ENCODE measurements around the gene TTYH2. TPM values are rescaled to one million over a fixed set of nuclear protein-coding genes. Genes with fewer than 3 reads are reported as not detected.

TTYH2 gene
- polyA plus RNA-seq, 1 of the 3 experiments (the other 2 are of a cell fraction), result 16.1 TPM

- no peak overlapping the region for H2AFZ ChIP-seq (ENCODE audit: low read depth)
- no peaks in the 10 kb centered on the region for H3K9me3 ChIP-seq
- H3K79me2 ChIP-seq (ENCODE audit: insufficient read depth), result no peaks in the 10 kb centered on the region
- H4K20me1 ChIP-seq (ENCODE audit: insufficient read depth), result no peaks in the 10 kb centered on the region
- H3K4me2 ChIP-seq, result no peak overlapping the region
- H3K27ac ChIP-seq (ENCODE audit: low read depth in 2 of 2, low read length in 1 of 2), result no peak overlapping the region
- POLR2A ChIA-PET, result interaction anchor here (1.1 kb wide), 1 partner anchor 11 kb away, joined by 4 read pairs; the partner anchor contains the start of gene TTYH2
- no peaks in the 10 kb centered on the region for H3F3A ChIP-seq (replicated peaks; ENCODE audit: insufficient read depth)
- CTCF ChIA-PET, result interaction anchor here (1.1 to 1.7 kb wide), 3 partner anchors 13 to 24 kb away, joined by 3 to 7 read pairs (median 3); no protein-coding TSS in a partner anchor
- DNase-seq, result no peak
- H3K9me2 ChIP-seq, result no peaks in the 10 kb centered on the region
- no peaks in the 10 kb centered on the region for H3K36me3 ChIP-seq (replicated peaks in 1 of 2; ENCODE audit: control insufficient read depth in 1 of 2, insufficient read depth in 2 of 2, low read length in 1 of 2)
- no peaks in the 10 kb centered on the region for H3K4me1 ChIP-seq (ENCODE audit: control insufficient read depth in 1 of 2, insufficient read depth in 2 of 2, low read depth in 1 of 2, low read length in 1 of 2)
- H3K9ac ChIP-seq, result no peak overlapping the region
- TF ChIP-seq RCOR1 (IDR thresholded peaks at IDR 0.05; ENCODE audit: low read length) (no peak), GATA2 (CRISPR knock-in tag; IDR thresholded peaks at IDR 0.05) (no peak), MEF2A (IDR thresholded peaks at IDR 0.05; ENCODE audit: borderline replicate concordance, low read depth) (no peak), EP300 (IDR thresholded peaks at IDR 0.05; ENCODE audit: borderline replicate concordance in 1 of 2, low read depth in 1 of 2, low read length in 1 of 2) (no peak), USF1 (IDR thresholded peaks at IDR 0.05; ENCODE audit: borderline replicate concordance, low read depth) (no peak), FOXJ3 (CRISPR knock-in tag; IDR thresholded peaks at IDR 0.05) (no peak), NFIC (IDR thresholded peaks at IDR 0.05; ENCODE audit: borderline replicate concordance) (no peak), RAD21 (IDR thresholded peaks at IDR 0.05; ENCODE audit: low read length) (no peak), NRF1 (IDR thresholded peaks at IDR 0.05; ENCODE audit: low read depth, low read length) (no peak), USF2 (IDR thresholded peaks at IDR 0.05; ENCODE audit: borderline replicate concordance, low read depth, low read length) (no peak)
- no peaks in the 10 kb centered on the region for H3K27me3 ChIP-seq (ENCODE audit: insufficient read depth)
- no peak overlapping the region for H3K4me3 ChIP-seq (ENCODE audit: low read depth in 2 of 2, low read length in 1 of 2)
- WGBS (ENCODE audit: low lambda C conversion rate), result 94% methylated on average over 14 of the region's 14 CpGs
Measured at GRCh38 chr17:74223901-74224300, 10.5 kb downstream of the TTYH2 start.

- Histone ChIP-seq H4K20me1 (ENCODE audit: insufficient read depth) (no peaks in the 10 kb centered on the region), H3K4me1 (ENCODE audit: control insufficient read depth in 1 of 2, insufficient read depth in 2 of 2, low read depth in 1 of 2, low read length in 1 of 2) (no peaks in the 10 kb centered on the region), H3K4me3 (ENCODE audit: low read depth in 2 of 2, low read length in 1 of 2) (no peak overlapping the region), H2AFZ (ENCODE audit: low read depth) (no peak overlapping the region), H3K27me3 (ENCODE audit: insufficient read depth) (no peaks in the 10 kb centered on the region), H3K79me2 (ENCODE audit: insufficient read depth) (no peaks in the 10 kb centered on the region), H3K9me3 (no peaks in the 10 kb centered on the region), H3K9ac (no peak overlapping the region), H3K9me2 (no peaks in the 10 kb centered on the region), H3F3A (replicated peaks; ENCODE audit: insufficient read depth) (no peaks in the 10 kb centered on the region), H3K4me2 (no peak overlapping the region), H3K27ac (ENCODE audit: low read depth in 2 of 2, low read length in 1 of 2) (no peak overlapping the region), H3K36me3 (replicated peaks in 1 of 2; ENCODE audit: control insufficient read depth in 1 of 2, insufficient read depth in 2 of 2, low read length in 1 of 2) (no peaks in the 10 kb centered on the region)
- CTCF ChIA-PET, result interaction anchor here (0.7 to 1.5 kb wide), 6 partner anchors 19 to 76 kb away, joined by 3 to 8 read pairs (median 3); no protein-coding TSS in a partner anchor
- WGBS (ENCODE audit: low lambda C conversion rate), result 92% methylated on average over 18 of the region's 20 CpGs
- POLR2A ChIA-PET, result no interaction called here
- DNase-seq, result no peak
- no peak for TF ChIP-seq TCF12 (IDR thresholded peaks at IDR 0.05)
- no peak for TF ChIP-seq RFX5 (IDR thresholded peaks at IDR 0.05; ENCODE audit: low read length)
- TF ChIP-seq MAX (IDR thresholded peaks at IDR 0.05; ENCODE audit: low read depth), result no peak
- no peak for TF ChIP-seq EZH2phosphoT487 (IDR thresholded peaks at IDR 0.05; ENCODE audit: borderline replicate concordance, low read depth)
- no peak for TF ChIP-seq PBX3 (IDR thresholded peaks at IDR 0.05)
- TF ChIP-seq RCOR1 (IDR thresholded peaks at IDR 0.05; ENCODE audit: low read length), result no peak
- TF ChIP-seq JUND (IDR thresholded peaks at IDR 0.05), result no peak
- no peak for TF ChIP-seq FOSL2 (IDR thresholded peaks at IDR 0.05; ENCODE audit: borderline replicate concordance, low read depth)
- no peak for TF ChIP-seq GABPA (IDR thresholded peaks at IDR 0.05; ENCODE audit: low read depth)
- no peak for TF ChIP-seq EP300 (IDR thresholded peaks at IDR 0.05; ENCODE audit: borderline replicate concordance in 1 of 2, low read depth in 1 of 2, low read length in 1 of 2)
- TF ChIP-seq TAF1 (IDR thresholded peaks at IDR 0.05; ENCODE audit: borderline replicate concordance, low read depth, low read length), result no peak
- TF ChIP-seq CTCF (IDR thresholded peaks at IDR 0.05), result no peak
- TF ChIP-seq ELF1 (IDR thresholded peaks at IDR 0.05), result no peak
Measured at GRCh38 chr17:74224959-74225725, 11.8 kb downstream of the TTYH2 start.

All from SK-N-SH (cell line).